Ramos (cell line): ENCODE data around the gene FSTL4.
"Not testable (repeated sequence)": the region's sequence is repeated elsewhere in the genome, so short reads cannot be mapped to it uniquely, and the experiment has no call there.

Source experiments
- in situ Hi-C: fragments of 300-500 bp; cut with MboI; formaldehyde crosslinking; loops from one replicate; pipeline ENCODE4 v1.14.3; 2022; ENCODE audit warnings: low sequenced_read_pairs; ENCODE audit not compliant: unreplicated experiment

The FSTL4 gene

GRCh38 chr5:133396187-133396741, 216.1 kb downstream of the FSTL4 start:
- in situ Hi-C loops = no loop called here

- in situ Hi-C loops = not testable (repeated sequence)
These were observed 217.1 kb downstream of the FSTL4 start for GRCh38 chr5:133395207-133395606.

GRCh38 chr5:133394477-133394817, 217.9 kb downstream of the FSTL4 start:
- in situ Hi-C loops = not testable (repeated sequence)

GRCh38 chr5:133393776-133394476, 218.4 kb downstream of the FSTL4 start:
- in situ Hi-C loops = no loop called here

GRCh38 chr5:133392448-133392847, 219.9 kb downstream of the FSTL4 start:
- in situ Hi-C loops = no loop called here

- in situ Hi-C loops = no loop called here
These were observed 220.8 kb downstream of the FSTL4 start for GRCh38 chr5:133391354-133392136.

- in situ Hi-C loops = no loop called here
These were observed 221.7 kb downstream of the FSTL4 start for GRCh38 chr5:133390416-133391353.

- in situ Hi-C loops = no loop called here
These were observed 223.2 kb downstream of the FSTL4 start for GRCh38 chr5:133389066-133389590.

GRCh38 chr5:133387621-133388020, 224.7 kb downstream of the FSTL4 start:
- in situ Hi-C loops = no loop called here

- in situ Hi-C loops = no loop called here
These were observed 225.2 kb downstream of the FSTL4 start for GRCh38 chr5:133387091-133387490.

- in situ Hi-C loops = no loop called here
These were observed 225.7 kb downstream of the FSTL4 start for GRCh38 chr5:133386662-133387061.

GRCh38 chr5:133385346-133385745, 227.0 kb downstream of the FSTL4 start:
- in situ Hi-C loops = no loop called here

GRCh38 chr5:133384903-133385302, 227.4 kb downstream of the FSTL4 start:
- in situ Hi-C loops = no loop called here

GRCh38 chr5:133384120-133384855, 228.1 kb downstream of the FSTL4 start:
- in situ Hi-C loops = no loop called here

GRCh38 chr5:133383580-133383939, 228.8 kb downstream of the FSTL4 start:
- in situ Hi-C loops = no loop called here

GRCh38 chr5:133382661-133383579, 229.4 kb downstream of the FSTL4 start:
- in situ Hi-C loops = no loop called here

- in situ Hi-C loops = no loop called here
These were observed 230.6 kb downstream of the FSTL4 start for GRCh38 chr5:133381571-133382365.

- in situ Hi-C loops = no loop called here
These were observed 231.3 kb downstream of the FSTL4 start for GRCh38 chr5:133381041-133381440.
